ENCODE measurements around the gene MTMR3. TPM values are rescaled to one million over a fixed set of nuclear protein-coding genes. Genes with fewer than 3 reads are reported as not detected.

The MTMR3 gene
- total RNA-seq, 4 donors from 2014 or later = 52.8 to 101 (median 69.1) TPM

DNA sequence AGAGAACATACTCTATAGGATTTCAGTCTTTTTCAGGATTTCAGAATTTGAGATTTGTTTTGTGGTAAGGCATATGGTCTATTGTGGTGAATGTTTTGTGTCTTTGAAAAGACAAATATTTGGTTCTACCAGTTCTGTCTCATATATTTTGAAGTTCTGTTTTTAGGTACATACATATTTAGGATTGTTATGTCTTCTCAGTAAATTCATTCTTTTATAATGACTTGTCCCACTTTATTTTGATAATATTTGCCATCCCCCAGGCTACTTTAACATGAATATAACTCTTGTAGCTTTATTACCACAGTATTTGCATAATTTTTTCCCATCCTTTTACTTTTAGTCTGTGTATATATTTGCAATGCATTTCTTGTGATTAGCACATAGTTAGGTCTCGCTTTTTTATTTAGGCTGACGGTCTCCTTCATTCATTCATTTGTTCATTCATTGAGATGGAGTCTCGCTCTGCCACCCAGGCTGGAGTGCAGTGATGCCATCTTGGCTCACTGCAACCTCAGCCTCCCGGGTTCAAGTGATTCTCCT, 32.1 kb downstream of the MTMR3 start:
- Histone ChIP-seq H3K27me3 (no peaks in the 10 kb centered on the region), H3K9me3 (no peaks in the 10 kb centered on the region), H3K4me1 (peaks cover 59 to 65% of the 10 kb centered on the region in 2 donors), H3K27ac (peak overlapping the region in 2 of 3 donors; percentile 39 to 45), H3K36me3 (no peaks in the 10 kb centered on the region), H3K4me3 (replicated peaks in 1 of 3) (no peak overlapping the region)
- WGBS, 2 donors = 95 to 96% methylated on average over 4 of the region's 4 CpGs
- DNase-seq = no peak
- TF ChIP-seq POLR2A (IDR thresholded peaks at IDR 0.05) = no peak
- TF ChIP-seq, protein P1, sequence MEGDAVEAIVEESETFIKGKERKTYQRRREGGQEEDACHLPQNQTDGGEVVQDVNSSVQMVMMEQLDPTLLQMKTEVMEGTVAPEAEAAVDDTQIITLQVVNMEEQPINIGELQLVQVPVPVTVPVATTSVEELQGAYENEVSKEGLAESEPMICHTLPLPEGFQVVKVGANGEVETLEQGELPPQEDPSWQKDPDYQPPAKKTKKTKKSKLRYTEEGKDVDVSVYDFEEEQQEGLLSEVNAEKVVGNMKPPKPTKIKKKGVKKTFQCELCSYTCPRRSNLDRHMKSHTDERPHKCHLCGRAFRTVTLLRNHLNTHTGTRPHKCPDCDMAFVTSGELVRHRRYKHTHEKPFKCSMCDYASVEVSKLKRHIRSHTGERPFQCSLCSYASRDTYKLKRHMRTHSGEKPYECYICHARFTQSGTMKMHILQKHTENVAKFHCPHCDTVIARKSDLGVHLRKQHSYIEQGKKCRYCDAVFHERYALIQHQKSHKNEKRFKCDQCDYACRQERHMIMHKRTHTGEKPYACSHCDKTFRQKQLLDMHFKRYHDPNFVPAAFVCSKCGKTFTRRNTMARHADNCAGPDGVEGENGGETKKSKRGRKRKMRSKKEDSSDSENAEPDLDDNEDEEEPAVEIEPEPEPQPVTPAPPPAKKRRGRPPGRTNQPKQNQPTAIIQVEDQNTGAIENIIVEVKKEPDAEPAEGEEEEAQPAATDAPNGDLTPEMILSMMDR (IDR thresholded peaks at IDR 0.05) = no peak
- intact Hi-C loops (cut with DNase I) = no loop called here

DNA sequence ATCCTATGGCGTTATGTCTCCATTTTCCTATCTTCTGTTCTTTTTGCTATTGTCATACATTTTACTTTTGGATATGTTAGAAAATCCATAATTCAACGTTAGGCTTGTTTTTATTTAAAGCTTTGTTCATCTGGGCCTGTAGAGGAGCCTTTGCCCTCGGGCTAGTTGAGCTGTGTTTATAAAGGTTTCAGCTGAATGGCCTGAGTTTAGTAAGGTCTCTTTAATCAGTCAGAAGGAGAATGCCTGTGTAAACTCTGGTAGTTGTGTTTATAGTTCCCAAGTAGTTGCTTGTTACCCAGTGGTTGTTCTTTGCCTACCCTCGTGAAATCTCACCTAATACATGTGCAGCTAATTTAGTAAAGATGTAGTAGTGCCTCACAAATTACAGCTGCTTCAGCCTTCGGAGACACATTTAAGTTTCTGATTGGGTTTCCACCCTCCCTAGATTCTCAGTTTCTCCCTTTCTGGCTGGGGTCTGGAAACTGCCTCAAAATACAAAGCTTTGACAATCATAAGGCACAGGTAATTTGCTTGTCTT, 33.1 kb downstream of the MTMR3 start:
- Histone ChIP-seq H3K27me3 (no peaks in the 10 kb centered on the region), H3K4me3 (replicated peaks in 1 of 3) (no peak overlapping the region), H3K9me3 (no peaks in the 10 kb centered on the region), H3K4me1 (peaks cover 59 to 65% of the 10 kb centered on the region in 2 donors), H3K36me3 (no peaks in the 10 kb centered on the region), H3K27ac (peak overlapping the region in 2 of 3 donors; percentile 38 to 39)
- TF ChIP-seq, protein P1 (IDR thresholded peaks at IDR 0.05) = no peak
- TF ChIP-seq POLR2A (IDR thresholded peaks at IDR 0.05) = no peak
- DNase-seq = peak; percentile 33 to 38
- WGBS, 2 donors = 39 to 50% methylated on average over 5 of the region's 5 CpGs
- intact Hi-C loops (cut with DNase I) = no loop called here

DNA sequence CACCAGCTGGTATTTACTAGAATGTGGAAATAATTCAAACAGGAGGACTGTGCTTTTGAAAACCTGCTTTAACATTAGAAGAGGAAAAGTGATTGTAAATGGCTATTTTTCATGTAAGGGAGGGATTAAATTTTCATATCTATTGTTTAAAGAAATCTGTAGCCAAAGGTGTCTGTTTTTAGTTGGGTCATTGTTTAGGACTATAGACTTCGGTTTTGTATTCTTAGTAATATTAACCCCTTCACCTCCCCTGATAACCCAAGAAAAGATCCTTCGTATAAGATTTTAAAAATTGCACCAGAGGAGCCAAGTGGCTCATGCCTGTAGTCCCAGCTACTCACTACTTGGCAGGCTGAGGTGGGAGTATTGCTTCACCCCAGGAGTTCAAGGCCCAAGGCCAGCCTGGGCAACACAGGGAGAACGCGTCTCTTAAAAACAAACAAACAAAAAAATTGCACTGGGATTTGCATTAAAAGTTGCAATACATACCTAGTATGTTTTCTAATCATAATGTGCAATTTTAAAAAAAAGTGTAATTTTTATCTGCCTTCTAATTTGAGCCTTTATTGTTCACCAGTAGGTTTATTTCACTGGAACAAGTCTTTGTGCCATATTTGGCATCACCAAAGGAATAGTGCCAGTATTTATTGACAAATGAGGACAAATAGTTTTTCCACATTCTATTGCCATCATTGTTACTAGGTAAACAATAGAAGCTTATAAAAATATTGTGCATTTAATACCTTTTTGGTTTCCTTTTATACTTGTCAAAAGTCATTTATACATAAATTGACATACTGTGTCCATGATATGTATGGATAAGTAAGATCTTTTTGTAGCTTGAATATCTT, 34.3 kb downstream of the MTMR3 start:
- peak overlapping the region; percentile 19 to 38 (median 35) for H3K27ac ChIP-seq
- DNase-seq = no peak

DNA sequence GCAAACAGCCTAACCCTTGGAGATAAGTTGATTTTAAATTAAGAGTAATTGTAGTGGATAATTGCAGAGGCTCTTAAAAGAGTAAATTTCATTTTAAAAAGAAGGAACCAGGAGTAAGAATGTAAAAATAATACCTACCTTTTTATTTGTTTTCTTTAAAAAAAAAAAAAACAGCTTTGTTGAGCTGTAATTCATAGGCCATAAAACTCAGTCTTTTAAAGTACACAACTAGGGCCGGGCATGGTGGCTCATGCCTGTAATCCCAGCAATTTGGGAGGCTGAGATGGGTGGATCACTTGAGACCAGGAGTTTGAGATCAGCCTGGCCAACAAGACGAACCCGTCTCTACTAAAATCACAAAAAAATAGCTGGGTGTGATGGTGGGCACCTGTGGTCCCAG, 42.4 kb downstream of the MTMR3 start:
- Histone ChIP-seq H3K36me3 (no peaks in the 10 kb centered on the region), H3K4me1 (peaks cover 0 to 11% of the 10 kb centered on the region in 2 donors), H3K27ac (no peak overlapping the region), H3K27me3 (no peaks in the 10 kb centered on the region), H3K4me3 (replicated peaks in 1 of 3) (no peak overlapping the region), H3K9me3 (no peaks in the 10 kb centered on the region)
- 93 to 99% methylated on average over 3 of the region's 3 CpGs for WGBS, 2 donors
- intact Hi-C loops (cut with DNase I) = no loop called here
- TF ChIP-seq, protein P1 (IDR thresholded peaks at IDR 0.05) = no peak
- TF ChIP-seq POLR2A (IDR thresholded peaks at IDR 0.05) = no peak
- DNase-seq = no peak

More for the DNA sequence above, 34.3 kb downstream of the MTMR3 start:
- Histone ChIP-seq H3K4me1 (peaks cover 57 to 63% of the 10 kb centered on the region in 2 donors), H3K9me3 (no peaks in the 10 kb centered on the region), H3K4me3 (replicated peaks in 1 of 3) (no peak overlapping the region), H3K36me3 (no peaks in the 10 kb centered on the region), H3K27me3 (no peaks in the 10 kb centered on the region)
- WGBS, 2 donors = 47 to 53% methylated on average over 4 of the region's 4 CpGs
- intact Hi-C loops (cut with DNase I) = no loop called here
- TF ChIP-seq, protein P1 (IDR thresholded peaks at IDR 0.05) = no peak
- TF ChIP-seq POLR2A (IDR thresholded peaks at IDR 0.05) = no peak

DNA sequence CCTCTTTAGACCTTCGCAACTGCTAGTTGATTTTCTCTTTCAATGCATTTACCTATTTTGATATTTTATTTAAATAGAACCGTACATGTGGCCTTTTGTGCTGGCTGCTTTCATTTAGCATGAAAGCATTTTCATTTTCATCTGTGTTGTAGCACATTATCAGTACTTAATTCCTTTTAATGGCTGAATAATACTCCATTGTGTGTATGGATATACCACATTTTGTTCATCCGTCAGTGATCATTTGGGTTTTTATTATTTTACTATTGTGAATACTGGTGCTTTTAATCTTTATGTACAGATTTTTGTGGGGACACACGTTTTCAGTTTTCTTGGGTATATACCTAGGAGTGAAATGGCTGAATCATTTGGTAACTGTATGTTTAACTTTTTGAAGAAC, 43.1 kb downstream of the MTMR3 start:
- intact Hi-C loops (cut with DNase I) = no loop called here
- Histone ChIP-seq H3K27ac (no peak overlapping the region), H3K4me3 (replicated peaks in 1 of 3) (no peak overlapping the region), H3K9me3 (no peaks in the 10 kb centered on the region), H3K4me1 (peaks cover 0 to 11% of the 10 kb centered on the region in 2 donors), H3K27me3 (no peaks in the 10 kb centered on the region), H3K36me3 (no peaks in the 10 kb centered on the region)
- DNase-seq = no peak
- 96 to 99% methylated on average over 4 of the region's 4 CpGs for WGBS, 2 donors
- no peak for TF ChIP-seq POLR2A (IDR thresholded peaks at IDR 0.05)
- TF ChIP-seq, protein P1 (IDR thresholded peaks at IDR 0.05) = no peak
